ENCODE measurements around the gene TFR2.

DNA sequence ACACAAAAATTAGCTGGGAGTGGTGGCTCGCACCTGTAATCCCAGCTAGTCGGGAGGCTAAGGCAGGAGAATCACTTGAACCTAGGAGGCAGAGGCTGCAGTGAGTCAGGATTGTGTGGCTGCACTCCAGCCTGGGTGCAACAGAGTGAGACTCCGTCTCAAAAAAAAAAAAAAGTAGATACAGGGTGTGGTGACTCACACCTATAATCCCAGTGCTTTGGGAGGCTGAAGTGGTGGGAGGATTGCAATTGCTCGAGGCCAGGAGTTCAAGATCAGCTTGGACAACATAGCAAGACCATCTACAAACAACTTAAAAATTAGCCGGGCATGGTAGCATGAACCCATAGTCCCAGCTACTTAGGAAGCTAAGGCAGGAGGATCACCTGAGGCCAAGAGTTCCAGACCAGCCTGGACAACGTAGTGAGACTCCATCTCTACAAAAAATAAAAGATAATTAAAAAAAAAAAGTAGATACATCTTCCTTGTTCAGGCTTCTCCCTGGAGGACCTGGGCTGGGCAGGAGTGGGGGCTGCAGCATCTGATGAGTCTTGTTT, 27.0 kb downstream of the TFR2 start:
- TF ChIP-seq SRSF9 (IDR thresholded peaks at IDR 0.05; ENCODE audit: borderline replicate concordance, insufficient read depth, low read depth, low read length, poor library complexity, severe bottlenecking) (no peak), POLR2AphosphoS5 (IDR thresholded peaks at IDR 0.05; ENCODE audit: low read depth, low read length) (no peak)
- TF ChIP-seq, protein P1, sequence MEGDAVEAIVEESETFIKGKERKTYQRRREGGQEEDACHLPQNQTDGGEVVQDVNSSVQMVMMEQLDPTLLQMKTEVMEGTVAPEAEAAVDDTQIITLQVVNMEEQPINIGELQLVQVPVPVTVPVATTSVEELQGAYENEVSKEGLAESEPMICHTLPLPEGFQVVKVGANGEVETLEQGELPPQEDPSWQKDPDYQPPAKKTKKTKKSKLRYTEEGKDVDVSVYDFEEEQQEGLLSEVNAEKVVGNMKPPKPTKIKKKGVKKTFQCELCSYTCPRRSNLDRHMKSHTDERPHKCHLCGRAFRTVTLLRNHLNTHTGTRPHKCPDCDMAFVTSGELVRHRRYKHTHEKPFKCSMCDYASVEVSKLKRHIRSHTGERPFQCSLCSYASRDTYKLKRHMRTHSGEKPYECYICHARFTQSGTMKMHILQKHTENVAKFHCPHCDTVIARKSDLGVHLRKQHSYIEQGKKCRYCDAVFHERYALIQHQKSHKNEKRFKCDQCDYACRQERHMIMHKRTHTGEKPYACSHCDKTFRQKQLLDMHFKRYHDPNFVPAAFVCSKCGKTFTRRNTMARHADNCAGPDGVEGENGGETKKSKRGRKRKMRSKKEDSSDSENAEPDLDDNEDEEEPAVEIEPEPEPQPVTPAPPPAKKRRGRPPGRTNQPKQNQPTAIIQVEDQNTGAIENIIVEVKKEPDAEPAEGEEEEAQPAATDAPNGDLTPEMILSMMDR (CRISPR knock-in tag; IDR thresholded peaks at IDR 0.05) = no peak
